ENCODE measurements around the gene CERCAM. TPM values are rescaled to one million over a fixed set of nuclear protein-coding genes. Genes with fewer than 3 reads are reported as not detected.
A peak's percentile ranks its signal among the peaks of the same experiment; 100 is the strongest.

Gene CERCAM
- total RNA-seq, 2 donors from 2014 or later: 18.5 to 26.5 TPM

- no peak for DNase-seq
- H3K4me1 ChIP-seq (ENCODE audit: control insufficient read depth, insufficient read depth, low read length): no peaks in the 10 kb centered on the region
- no peaks in the 10 kb centered on the region for H3K9me3 ChIP-seq (ENCODE audit: control insufficient read depth, low read length)
- H3K9me3 Mint-ChIP-seq: no peaks in the 10 kb centered on the region
- TF ChIP-seq, protein P1, sequence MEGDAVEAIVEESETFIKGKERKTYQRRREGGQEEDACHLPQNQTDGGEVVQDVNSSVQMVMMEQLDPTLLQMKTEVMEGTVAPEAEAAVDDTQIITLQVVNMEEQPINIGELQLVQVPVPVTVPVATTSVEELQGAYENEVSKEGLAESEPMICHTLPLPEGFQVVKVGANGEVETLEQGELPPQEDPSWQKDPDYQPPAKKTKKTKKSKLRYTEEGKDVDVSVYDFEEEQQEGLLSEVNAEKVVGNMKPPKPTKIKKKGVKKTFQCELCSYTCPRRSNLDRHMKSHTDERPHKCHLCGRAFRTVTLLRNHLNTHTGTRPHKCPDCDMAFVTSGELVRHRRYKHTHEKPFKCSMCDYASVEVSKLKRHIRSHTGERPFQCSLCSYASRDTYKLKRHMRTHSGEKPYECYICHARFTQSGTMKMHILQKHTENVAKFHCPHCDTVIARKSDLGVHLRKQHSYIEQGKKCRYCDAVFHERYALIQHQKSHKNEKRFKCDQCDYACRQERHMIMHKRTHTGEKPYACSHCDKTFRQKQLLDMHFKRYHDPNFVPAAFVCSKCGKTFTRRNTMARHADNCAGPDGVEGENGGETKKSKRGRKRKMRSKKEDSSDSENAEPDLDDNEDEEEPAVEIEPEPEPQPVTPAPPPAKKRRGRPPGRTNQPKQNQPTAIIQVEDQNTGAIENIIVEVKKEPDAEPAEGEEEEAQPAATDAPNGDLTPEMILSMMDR (conservative IDR thresholded peaks at IDR 0.05): no peak
- H3K27ac Mint-ChIP-seq: no peak overlapping the region
- no peak overlapping the region for H3K4me3 ChIP-seq (ENCODE audit: low read length)
- peaks cover 36% of the 10 kb centered on the region for H3K36me3 ChIP-seq (ENCODE audit: control insufficient read depth, insufficient read depth, low read length)
- H3K4me3 Mint-ChIP-seq: no peak overlapping the region
- peaks cover 5% of the 10 kb centered on the region for H3K4me1 Mint-ChIP-seq
- no peak overlapping the region for H3K9ac ChIP-seq (ENCODE audit: extremely low read depth, low read length, poor library complexity, severe bottlenecking)
- H3K27me3 Mint-ChIP-seq (ENCODE audit: insufficient read depth): no peaks in the 10 kb centered on the region
- peaks cover 47% of the 10 kb centered on the region for H3K36me3 Mint-ChIP-seq (ENCODE audit: low read depth)
- H3K27ac ChIP-seq (ENCODE audit: low read depth, low read length): no peak overlapping the region
- H3K27me3 ChIP-seq (ENCODE audit: control insufficient read depth, insufficient read depth, low read length, poor library complexity, severe bottlenecking): no peaks in the 10 kb centered on the region
- 87 to 97% methylated on average over 3 to 7 of the region's 7 CpGs for WGBS, 2 experiments (ENCODE audit: insufficient coverage in 1 of 2, insufficient read length in 1 of 2)
Observed at GRCh38 chr9:128475867-128476266, 55.2 kb downstream of the CERCAM start.

DNA sequence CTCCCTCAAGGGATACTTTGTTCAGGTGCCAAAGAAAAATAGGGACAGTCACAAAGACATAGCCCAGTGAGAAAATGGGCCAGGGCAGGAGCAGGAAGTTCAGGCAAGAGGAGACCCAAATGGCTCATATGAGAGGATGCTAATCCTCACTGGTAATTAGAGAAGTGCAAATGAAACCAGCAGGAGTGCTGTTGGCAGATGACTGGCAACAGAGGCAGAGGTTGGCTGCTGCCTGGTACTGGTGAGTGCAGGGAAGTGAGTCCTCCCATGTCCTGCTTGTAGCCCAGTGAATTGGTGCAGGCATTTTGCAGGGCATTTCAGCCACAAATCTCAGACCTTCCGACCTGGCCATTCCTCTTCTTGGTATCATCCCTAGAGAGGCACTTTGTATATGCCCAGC, 58.6 kb downstream of the CERCAM start:
- Histone ChIP-seq H3K9ac (ENCODE audit: extremely low read depth, low read length, poor library complexity, severe bottlenecking) (no peak overlapping the region), H3K27me3 (ENCODE audit: control insufficient read depth, insufficient read depth, low read length, poor library complexity, severe bottlenecking) (no peaks in the 10 kb centered on the region), H3K9me3 (ENCODE audit: control insufficient read depth, low read length) (no peaks in the 10 kb centered on the region), H3K4me1 (ENCODE audit: control insufficient read depth, insufficient read depth, low read length) (no peaks in the 10 kb centered on the region), H3K36me3 (ENCODE audit: control insufficient read depth, insufficient read depth, low read length) (peaks cover 51% of the 10 kb centered on the region), H3K4me3 (ENCODE audit: low read length) (no peak overlapping the region), H3K27ac (ENCODE audit: low read depth, low read length) (no peak overlapping the region)
- Mint-ChIP-seq H3K4me1 (peaks cover 5% of the 10 kb centered on the region), H3K36me3 (ENCODE audit: low read depth) (peaks cover 58% of the 10 kb centered on the region), H3K27ac (no peak overlapping the region), H3K9me3 (no peaks in the 10 kb centered on the region), H3K27me3 (ENCODE audit: insufficient read depth) (no peaks in the 10 kb centered on the region), H3K4me3 (no peak overlapping the region)
- DNase-seq: peak; percentile 61
- WGBS, 2 experiments (ENCODE audit: insufficient coverage in 1 of 2, insufficient read length in 1 of 2): 88 to 100% methylated on average over 1 of the region's 1 CpG
- TF ChIP-seq, protein P1 (conservative IDR thresholded peaks at IDR 0.05): no peak

DNA sequence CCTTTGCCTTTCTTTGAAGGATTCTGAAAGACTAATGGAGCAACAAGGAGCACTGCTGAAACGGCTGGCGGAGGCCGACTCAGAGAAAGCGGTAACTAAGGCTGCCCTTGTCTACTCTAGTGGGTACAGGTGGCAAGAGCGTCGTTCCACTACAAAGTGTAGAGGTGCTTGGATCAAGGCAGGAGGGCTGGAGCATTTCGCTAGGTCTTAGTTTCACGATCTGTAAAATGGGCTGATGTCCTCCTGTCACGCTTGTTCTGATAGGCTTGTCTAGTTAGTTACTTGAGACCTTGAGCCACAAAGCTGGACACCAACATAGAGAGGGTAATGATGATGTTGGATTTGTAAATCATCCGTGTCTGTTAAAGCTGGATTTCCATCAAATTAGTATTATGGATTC, 60.9 kb downstream of the CERCAM start:
- no peak overlapping the region for H3K27ac ChIP-seq (ENCODE audit: low read depth, low read length)
- TF ChIP-seq, protein P1 (conservative IDR thresholded peaks at IDR 0.05): no peak
- Mint-ChIP-seq H3K4me3 (no peak overlapping the region), H3K36me3 (ENCODE audit: low read depth) (peaks cover 54% of the 10 kb centered on the region), H3K27ac (no peak overlapping the region), H3K9me3 (no peaks in the 10 kb centered on the region), H3K4me1 (peaks cover 5% of the 10 kb centered on the region), H3K27me3 (ENCODE audit: insufficient read depth) (no peaks in the 10 kb centered on the region)
- no peaks in the 10 kb centered on the region for H3K4me1 ChIP-seq (ENCODE audit: control insufficient read depth, insufficient read depth, low read length)
- H3K36me3 ChIP-seq (ENCODE audit: control insufficient read depth, insufficient read depth, low read length): peaks cover 52% of the 10 kb centered on the region
- no peaks in the 10 kb centered on the region for H3K27me3 ChIP-seq (ENCODE audit: control insufficient read depth, insufficient read depth, low read length, poor library complexity, severe bottlenecking)
- 93% methylated on average over 10 of the region's 10 CpGs for WGBS, 2 experiments (ENCODE audit: insufficient coverage in 1 of 2, insufficient read length in 1 of 2)
- no peak overlapping the region for H3K9ac ChIP-seq (ENCODE audit: extremely low read depth, low read length, poor library complexity, severe bottlenecking)
- H3K4me3 ChIP-seq (ENCODE audit: low read length): no peak overlapping the region
- no peaks in the 10 kb centered on the region for H3K9me3 ChIP-seq (ENCODE audit: control insufficient read depth, low read length)
- DNase-seq: no peak
